BE2C (cell line): ENCODE measurements around the gene INPP5B.

ENCODE experiments used
- DNase-seq: peaks from one replicate; pipeline ENCODE4 v3.0.0-alpha.2; 2020
- H3K27me3 ChIP-seq: fragments of 250-450 bp; sonication (Bioruptor Pico); 2 replicates; pipeline ENCODE4 v1.5.1; 2020; ENCODE audit warnings: mild to moderate bottlenecking
- H3K36me3 ChIP-seq: fragments of 250-450 bp; sonication (Bioruptor Pico); 2 replicates; pipeline ENCODE4 v1.5.1; 2020; ENCODE audit warnings: mild to moderate bottlenecking
- H3K4me1 ChIP-seq: fragments of 250-450 bp; sonication (Bioruptor Pico); 2 replicates; pipeline ENCODE4 v1.5.1; 2020
- H3K4me3 ChIP-seq: 2 replicates; pipeline ENCODE4 v1.5.1; 2011; ENCODE audit warnings: low read depth, low read length
- H3K9me3 ChIP-seq: fragments of 250-450 bp; sonication (Bioruptor Pico); 2 replicates; pipeline ENCODE4 v1.5.1; 2020
- CTCF ChIP-seq: IDR thresholded peaks from 2 replicates; pipeline ENCODE4 v1.5.1; 2012; ENCODE audit warnings: mild to moderate bottlenecking, low read depth, low read length

Gene INPP5B

DNA sequence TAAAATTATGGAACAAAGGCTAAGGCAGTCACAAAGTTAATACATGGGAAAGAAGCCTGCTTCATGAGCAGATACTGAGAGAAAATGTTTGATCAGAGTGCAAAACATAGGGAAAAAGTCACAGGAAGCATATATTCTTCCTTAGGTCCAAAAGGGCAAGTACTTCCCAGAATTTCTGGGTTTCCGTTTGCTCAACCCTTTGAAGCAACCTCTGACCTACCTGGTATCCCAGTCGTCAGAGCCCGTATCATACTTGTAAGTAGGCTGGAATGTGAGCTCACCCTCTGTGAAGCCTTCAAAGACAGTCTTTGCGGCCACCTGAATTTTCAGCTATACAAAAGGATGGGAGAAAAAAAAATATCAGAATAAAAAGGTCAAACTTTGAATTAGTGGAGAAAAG, 67.0 kb downstream of the INPP5B start:
- TF ChIP-seq CTCF, result no peak
- no peaks in the 10 kb centered on the region for H3K9me3 ChIP-seq
- no peak for DNase-seq
- no peak overlapping the region for H3K4me3 ChIP-seq
- H3K36me3 ChIP-seq, result no peaks in the 10 kb centered on the region
- no peaks in the 10 kb centered on the region for H3K27me3 ChIP-seq
- no peaks in the 10 kb centered on the region for H3K4me1 ChIP-seq

DNA sequence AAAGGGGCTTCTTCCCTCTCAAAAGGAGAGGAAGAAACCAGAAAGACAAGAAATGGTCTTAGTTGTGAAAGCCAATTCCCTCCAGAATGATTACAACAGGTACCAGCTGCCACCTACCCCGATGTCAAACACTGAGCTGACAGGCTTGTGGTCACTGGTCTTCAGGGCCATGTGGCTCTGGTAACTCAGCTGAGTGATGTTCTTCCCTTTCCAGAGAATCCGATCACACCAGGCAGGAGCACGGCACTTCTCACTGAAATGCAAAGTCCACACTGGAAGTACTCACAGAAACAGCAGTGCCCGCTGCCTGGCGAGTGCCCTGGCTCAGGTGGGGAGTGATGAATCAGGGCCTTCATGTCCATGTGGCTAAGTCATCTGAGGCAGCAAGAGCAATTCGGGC, 68.8 kb downstream of the INPP5B start:
- H3K9me3 ChIP-seq, result no peaks in the 10 kb centered on the region
- no peak for TF ChIP-seq CTCF
- H3K4me1 ChIP-seq, result no peaks in the 10 kb centered on the region
- H3K27me3 ChIP-seq, result no peaks in the 10 kb centered on the region
- no peak for DNase-seq
- no peak overlapping the region for H3K4me3 ChIP-seq
- no peaks in the 10 kb centered on the region for H3K36me3 ChIP-seq

DNA sequence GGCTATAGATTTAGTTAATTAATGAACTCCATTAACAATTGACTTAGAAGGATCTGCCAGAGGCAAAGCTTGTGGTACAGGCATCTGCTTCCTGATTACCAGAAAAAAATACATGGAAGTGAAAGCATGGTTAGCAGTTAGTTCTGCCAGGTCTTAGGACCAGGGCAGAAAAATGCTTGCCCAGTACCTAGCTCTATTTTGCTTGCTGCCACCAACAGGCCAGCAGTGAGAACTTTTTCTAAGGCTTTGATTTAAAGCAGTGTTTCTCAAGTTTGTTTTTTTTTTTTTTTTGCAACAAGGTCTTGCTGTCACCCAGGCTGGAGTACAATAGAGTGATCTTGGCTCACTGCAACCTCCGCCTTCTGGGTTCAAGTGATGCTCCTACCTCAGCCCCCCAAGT, 71.0 kb downstream of the INPP5B start:
- Histone ChIP-seq H3K36me3 (peaks cover 3% of the 10 kb centered on the region; the same call in 1 of the 2 replicates), H3K4me3 (no peak overlapping the region), H3K4me1 (no peaks in the 10 kb centered on the region), H3K27me3 (no peaks in the 10 kb centered on the region), H3K9me3 (no peaks in the 10 kb centered on the region)
- DNase-seq, result no peak
- peak; percentile 18; the same call in 1 of the 2 replicates for TF ChIP-seq CTCF

- H3K4me3 ChIP-seq, result no peak overlapping the region
- H3K36me3 ChIP-seq, result peaks cover 3% of the 10 kb centered on the region; the same call in 1 of the 2 replicates
- no peaks in the 10 kb centered on the region for H3K9me3 ChIP-seq
- H3K27me3 ChIP-seq, result no peaks in the 10 kb centered on the region
- no peak for DNase-seq
- no peak for TF ChIP-seq CTCF
- no peaks in the 10 kb centered on the region for H3K4me1 ChIP-seq
Observed at GRCh38 chr1:37872692-37873091, 74.2 kb downstream of the INPP5B start.

- DNase-seq, result no peak
- no peak for TF ChIP-seq CTCF
- Histone ChIP-seq H3K4me1 (no peaks in the 10 kb centered on the region), H3K27me3 (no peaks in the 10 kb centered on the region), H3K4me3 (no peak overlapping the region), H3K9me3 (no peaks in the 10 kb centered on the region), H3K36me3 (peaks cover 3% of the 10 kb centered on the region; the same call in 1 of the 2 replicates)
Observed at GRCh38 chr1:37868466-37868865, 78.4 kb downstream of the INPP5B start.

- peaks cover 2% of the 10 kb centered on the region; the same call in 1 of the 2 replicates for H3K36me3 ChIP-seq
- DNase-seq, result no peak
- no peaks in the 10 kb centered on the region for H3K4me1 ChIP-seq
- no peaks in the 10 kb centered on the region for H3K9me3 ChIP-seq
- H3K27me3 ChIP-seq, result no peaks in the 10 kb centered on the region
- no peak overlapping the region for H3K4me3 ChIP-seq
- no peak for TF ChIP-seq CTCF
Observed at GRCh38 chr1:37867784-37868183, 79.1 kb downstream of the INPP5B start.
